K562 (cell line): ENCODE measurements around the gene SORCS2. TPM values are rescaled to one million over a fixed set of nuclear protein-coding genes. Genes with fewer than 3 reads are reported as not detected.

Source experiments
- ADNP ChIP-seq: fragments of 200-800 bp; sonication (Bioruptor generic); IDR thresholded peaks from 2 replicates; pipeline ENCODE4 v1.6.1; 2016; ENCODE audit warnings: missing genetic modification characterization, missing compliant biosample characterization
- CC2D1A ChIP-seq: fragments of 450-650 bp; IDR thresholded peaks from 2 replicates; pipeline ENCODE4 v1.6.1; 2017; ENCODE audit warnings: mild to moderate bottlenecking
- CREB1 ChIP-seq, 2 experiments: sonication (generic) in 1 of 2; formaldehyde crosslinking in 1 of 2; IDR thresholded peaks; 2 replicates each; pipeline versions ENCODE4 v1.6.1 to v1.8.0; 2012 to 2022; ENCODE audit warnings: inconsistent platforms in 1 of 2, mild to moderate bottlenecking in 1 of 2, missing genetic modification reagents in 1 of 2, moderate library complexity in 1 of 2
- E4F1 ChIP-seq: fragments of 250-450 bp; sonication (Bioruptor Pico); IDR thresholded peaks from 2 replicates; pipeline ENCODE4 v1.5.0; 2021; ENCODE audit warnings: mild to moderate bottlenecking, borderline replicate concordance
- FUS ChIP-seq: fragments of 200-400 bp; formaldehyde crosslinking; optimal IDR thresholded peaks from 2 replicates; pipeline ENCODE3; 2017; ENCODE audit warnings: low read depth, low read length
- SMAD3 ChIP-seq: fragments of 450-650 bp; formaldehyde crosslinking; conservative IDR thresholded peaks from 2 replicates; pipeline ENCODE4 v1.4.0; 2020; ENCODE audit warnings: mild to moderate bottlenecking
- ZNF507 ChIP-seq: conservative IDR thresholded peaks from 2 replicates; pipeline ENCODE4 v1.6.1; 2017; ENCODE audit warnings: missing genetic modification characterization, missing compliant biosample characterization
- polyA plus RNA-seq, 8 experiments: library from polyadenylated mRNA; depleted of rRNA in 4 of 8; stranded (reverse) in 5 of 8; unstranded in 3 of 8; fragments of >200 nt; fragmentation: Nextera tagmentation in 2 of 8; fragmentation: Illumina TruSeq in 1 of 8; extraction: Ambion mirVana in 2 of 8; extraction: Trizol in 1 of 8; gene quantifications; 2 replicates each; pipeline versions ENCODE4 v1.2.1 to v1.2.3, GENCODE V29; 2011 to 2014; ENCODE audit warnings: inconsistent platforms in 1 of 8, missing spikeins in 1 of 8
- total RNA-seq, 7 experiments: library from RNA; depleted of rRNA in 6 of 7; stranded (reverse); fragments of >200 nt in 6 of 7; fragmentation: Illumina TruSeq in 2 of 7; extraction: Trizol in 2 of 7; gene quantifications; 2 replicates each; pipeline versions ENCODE4 v1.2.1 to v1.2.3, GENCODE V29; 2011 to 2021; ENCODE audit warnings: low replicate concordance in 1 of 7
- TF ChIP-seq, protein P1 (sequence below), 3 experiments: fragments of 200-800 bp in 1 of 3; fragments of 250-450 bp in 1 of 3; fragments of 450-650 bp in 1 of 3; sonication (Bioruptor Pico) in 1 of 3; sonication (Bioruptor generic) in 1 of 3; formaldehyde crosslinking in 1 of 3; IDR thresholded peaks; 2 replicates each; pipeline versions ENCODE4 v1.6.1 to v1.8.0; 2016 to 2022; ENCODE audit warnings: mild to moderate bottlenecking in 2 of 3, missing genetic modification characterization in 2 of 3, missing compliant biosample characterization in 1 of 3, moderate library complexity in 1 of 3
- TF ChIP-seq, protein P2 (sequence below): sonication (generic); formaldehyde crosslinking; IDR thresholded peaks from 2 replicates; pipeline ENCODE4 v1.8.0; 2022; ENCODE audit warnings: missing genetic modification reagents, mild to moderate bottlenecking, borderline replicate concordance

The SORCS2 gene
- total and polyA plus RNA-seq, 9 of the 15 experiments (the other 6 are each of a cell fraction or from before 2014, with no cell fraction given): not detected

- TF ChIP-seq, protein P1, sequence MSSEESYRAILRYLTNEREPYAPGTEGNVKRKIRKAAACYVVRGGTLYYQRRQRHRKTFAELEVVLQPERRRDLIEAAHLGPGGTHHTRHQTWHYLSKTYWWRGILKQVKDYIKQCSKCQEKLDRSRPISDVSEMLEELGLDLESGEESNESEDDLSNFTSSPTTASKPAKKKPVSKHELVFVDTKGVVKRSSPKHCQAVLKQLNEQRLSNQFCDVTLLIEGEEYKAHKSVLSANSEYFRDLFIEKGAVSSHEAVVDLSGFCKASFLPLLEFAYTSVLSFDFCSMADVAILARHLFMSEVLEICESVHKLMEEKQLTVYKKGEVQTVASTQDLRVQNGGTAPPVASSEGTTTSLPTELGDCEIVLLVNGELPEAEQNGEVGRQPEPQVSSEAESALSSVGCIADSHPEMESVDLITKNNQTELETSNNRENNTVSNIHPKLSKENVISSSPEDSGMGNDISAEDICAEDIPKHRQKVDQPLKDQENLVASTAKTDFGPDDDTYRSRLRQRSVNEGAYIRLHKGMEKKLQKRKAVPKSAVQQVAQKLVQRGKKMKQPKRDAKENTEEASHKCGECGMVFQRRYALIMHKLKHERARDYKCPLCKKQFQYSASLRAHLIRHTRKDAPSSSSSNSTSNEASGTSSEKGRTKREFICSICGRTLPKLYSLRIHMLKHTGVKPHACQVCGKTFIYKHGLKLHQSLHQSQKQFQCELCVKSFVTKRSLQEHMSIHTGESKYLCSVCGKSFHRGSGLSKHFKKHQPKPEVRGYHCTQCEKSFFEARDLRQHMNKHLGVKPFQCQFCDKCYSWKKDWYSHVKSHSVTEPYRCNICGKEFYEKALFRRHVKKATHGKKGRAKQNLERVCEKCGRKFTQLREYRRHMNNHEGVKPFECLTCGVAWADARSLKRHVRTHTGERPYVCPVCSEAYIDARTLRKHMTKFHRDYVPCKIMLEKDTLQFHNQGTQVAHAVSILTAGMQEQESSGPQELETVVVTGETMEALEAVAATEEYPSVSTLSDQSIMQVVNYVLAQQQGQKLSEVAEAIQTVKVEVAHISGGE (CRISPR knock-in tag; IDR thresholded peaks at IDR 0.05): no peak
- TF ChIP-seq, protein P2, sequence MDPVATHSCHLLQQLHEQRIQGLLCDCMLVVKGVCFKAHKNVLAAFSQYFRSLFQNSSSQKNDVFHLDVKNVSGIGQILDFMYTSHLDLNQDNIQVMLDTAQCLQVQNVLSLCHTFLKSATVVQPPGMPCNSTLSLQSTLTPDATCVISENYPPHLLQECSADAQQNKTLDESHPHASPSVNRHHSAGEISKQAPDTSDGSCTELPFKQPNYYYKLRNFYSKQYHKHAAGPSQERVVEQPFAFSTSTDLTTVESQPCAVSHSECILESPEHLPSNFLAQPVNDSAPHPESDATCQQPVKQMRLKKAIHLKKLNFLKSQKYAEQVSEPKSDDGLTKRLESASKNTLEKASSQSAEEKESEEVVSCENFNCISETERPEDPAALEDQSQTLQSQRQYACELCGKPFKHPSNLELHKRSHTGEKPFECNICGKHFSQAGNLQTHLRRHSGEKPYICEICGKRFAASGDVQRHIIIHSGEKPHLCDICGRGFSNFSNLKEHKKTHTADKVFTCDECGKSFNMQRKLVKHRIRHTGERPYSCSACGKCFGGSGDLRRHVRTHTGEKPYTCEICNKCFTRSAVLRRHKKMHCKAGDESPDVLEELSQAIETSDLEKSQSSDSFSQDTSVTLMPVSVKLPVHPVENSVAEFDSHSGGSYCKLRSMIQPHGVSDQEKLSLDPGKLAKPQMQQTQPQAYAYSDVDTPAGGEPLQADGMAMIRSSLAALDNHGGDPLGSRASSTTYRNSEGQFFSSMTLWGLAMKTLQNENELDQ: no peak
- TF ChIP-seq CREB1 (IDR thresholded peaks at IDR 0.05) (no peak), CREB1 (CRISPR knock-in tag; IDR thresholded peaks at IDR 0.05) (no peak), FUS (no peak), ADNP (tag) (no peak), ZNF507 (tag) (no peak), SMAD3 (CRISPR knock-in tag) (no peak), E4F1 (CRISPR knock-in tag) (no peak), CC2D1A (no peak)
These were observed 174.6 kb downstream of the SORCS2 start (continued) for GRCh38 chr4:7366954-7367353.
